ENCODE measurements around the gene MMP1. TPM values are rescaled to one million over a fixed set of nuclear protein-coding genes. Genes with fewer than 3 reads are reported as not detected.

The MMP1 gene
- total RNA-seq, 2 donors from 2014 or later = 1.2 TPM; not detected in 1

GRCh38 chr11:102809971-102810370, 12.0 kb upstream of the MMP1 start:
- 88% methylated on average over 2 of the region's 2 CpGs for WGBS

GRCh38 chr11:102807921-102808320, 10.0 kb upstream of the MMP1 start:
- Histone ChIP-seq H3K36me3 (no peaks in the 10 kb centered on the region), H3K9me3 (no peaks in the 10 kb centered on the region), H3K27ac (no peak overlapping the region), H3K27me3 (replicated peaks; ENCODE audit: insufficient read depth) (no peaks in the 10 kb centered on the region), H3K4me1 (replicated peaks) (no peaks in the 10 kb centered on the region), H3K4me3 (no peak overlapping the region)
- WGBS = 73% methylated on average over 19 of the region's 19 CpGs
- DNase-seq (ENCODE audit: low spot score) = no peak
- intact Hi-C loops (cut with DNase I) = no loop called here
- TF ChIP-seq POLR2AphosphoS5 (IDR thresholded peaks at IDR 0.05) (no peak), POLR2A (IDR thresholded peaks at IDR 0.05) (no peak), CTCF (IDR thresholded peaks at IDR 0.05) (no peak)

More at GRCh38 chr11:102809971-102810370, 12.0 kb upstream of the MMP1 start:
- intact Hi-C loops (cut with DNase I) = no loop called here
- Histone ChIP-seq H3K36me3 (no peaks in the 10 kb centered on the region), H3K4me1 (replicated peaks) (no peaks in the 10 kb centered on the region), H3K4me3 (no peak overlapping the region), H3K27me3 (replicated peaks; ENCODE audit: insufficient read depth) (no peaks in the 10 kb centered on the region), H3K27ac (no peak overlapping the region), H3K9me3 (no peaks in the 10 kb centered on the region)
- TF ChIP-seq POLR2AphosphoS5 (IDR thresholded peaks at IDR 0.05) (no peak), CTCF (IDR thresholded peaks at IDR 0.05) (no peak), POLR2A (IDR thresholded peaks at IDR 0.05) (no peak)
- no peak for DNase-seq (ENCODE audit: low spot score)

- TF ChIP-seq POLR2AphosphoS5 (IDR thresholded peaks at IDR 0.05) = no peak
- no peak for TF ChIP-seq POLR2A (IDR thresholded peaks at IDR 0.05)
- no peak for TF ChIP-seq CTCF (IDR thresholded peaks at IDR 0.05)
- Histone ChIP-seq H3K27ac (no peak overlapping the region), H3K9me3 (no peaks in the 10 kb centered on the region), H3K36me3 (no peaks in the 10 kb centered on the region), H3K4me3 (no peak overlapping the region), H3K27me3 (replicated peaks; ENCODE audit: insufficient read depth) (no peaks in the 10 kb centered on the region), H3K4me1 (replicated peaks) (no peaks in the 10 kb centered on the region)
- intact Hi-C loops (cut with DNase I) = no loop called here
- DNase-seq (ENCODE audit: low spot score) = no peak
- WGBS = 72% methylated on average over 3 of the region's 3 CpGs
These were observed 8.3 kb upstream of the MMP1 start for GRCh38 chr11:102806296-102806695.

- 47% methylated on average over 2 of the region's 2 CpGs for WGBS
- Histone ChIP-seq H3K9me3 (no peaks in the 10 kb centered on the region), H3K27me3 (replicated peaks; ENCODE audit: insufficient read depth) (no peaks in the 10 kb centered on the region), H3K27ac (no peak overlapping the region), H3K4me3 (no peak overlapping the region), H3K4me1 (replicated peaks) (no peaks in the 10 kb centered on the region), H3K36me3 (no peaks in the 10 kb centered on the region)
- no peak for TF ChIP-seq CTCF (IDR thresholded peaks at IDR 0.05)
- no peak for TF ChIP-seq POLR2AphosphoS5 (IDR thresholded peaks at IDR 0.05)
- intact Hi-C loops (cut with DNase I) = no loop called here
- no peak for DNase-seq (ENCODE audit: low spot score)
These were observed 4.4 kb upstream of the MMP1 start for GRCh38 chr11:102802341-102802740.

- Histone ChIP-seq H3K9me3 (no peaks in the 10 kb centered on the region), H3K36me3 (no peaks in the 10 kb centered on the region), H3K27me3 (replicated peaks; ENCODE audit: insufficient read depth) (no peaks in the 10 kb centered on the region), H3K4me1 (replicated peaks) (no peaks in the 10 kb centered on the region), H3K4me3 (no peak overlapping the region), H3K27ac (no peak overlapping the region)
- WGBS = 83% methylated on average over 4 of the region's 4 CpGs
- intact Hi-C loops (cut with DNase I) = no loop called here
- no peak for DNase-seq (ENCODE audit: low spot score)
- no peak for TF ChIP-seq CTCF (IDR thresholded peaks at IDR 0.05)
- no peak for TF ChIP-seq POLR2A (IDR thresholded peaks at IDR 0.05)
- no peak for TF ChIP-seq POLR2AphosphoS5 (IDR thresholded peaks at IDR 0.05)
These were observed 2.8 kb upstream of the MMP1 start for GRCh38 chr11:102800767-102801166.
